ENCODE results near the gene UNC93A.
"Not testable (repeated sequence)": the region's sequence is repeated elsewhere in the genome, so short reads cannot be mapped to it uniquely, and the experiment has no call there.

UNC93A gene

DNA sequence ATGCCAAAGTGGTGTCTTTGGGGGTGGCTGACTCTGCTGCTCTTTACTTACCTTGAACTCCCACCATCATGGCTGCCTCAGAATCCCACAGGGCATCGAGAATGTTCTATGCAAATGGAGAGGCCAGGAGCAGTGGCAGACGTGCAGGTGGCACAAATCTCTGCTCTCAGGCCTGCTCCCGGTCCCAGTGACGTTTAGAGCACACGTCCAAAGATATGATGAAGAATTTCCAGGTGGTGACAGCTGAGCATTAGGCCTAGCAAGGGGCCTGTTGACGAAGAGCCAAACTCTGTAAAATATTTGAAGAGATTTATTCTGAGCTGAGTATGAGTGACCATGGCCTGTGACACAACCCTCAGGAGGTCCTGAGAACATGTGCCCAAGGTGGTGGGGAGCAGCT, 19.0 kb upstream of the UNC93A start:
- no peak for FAIRE-seq

DNA sequence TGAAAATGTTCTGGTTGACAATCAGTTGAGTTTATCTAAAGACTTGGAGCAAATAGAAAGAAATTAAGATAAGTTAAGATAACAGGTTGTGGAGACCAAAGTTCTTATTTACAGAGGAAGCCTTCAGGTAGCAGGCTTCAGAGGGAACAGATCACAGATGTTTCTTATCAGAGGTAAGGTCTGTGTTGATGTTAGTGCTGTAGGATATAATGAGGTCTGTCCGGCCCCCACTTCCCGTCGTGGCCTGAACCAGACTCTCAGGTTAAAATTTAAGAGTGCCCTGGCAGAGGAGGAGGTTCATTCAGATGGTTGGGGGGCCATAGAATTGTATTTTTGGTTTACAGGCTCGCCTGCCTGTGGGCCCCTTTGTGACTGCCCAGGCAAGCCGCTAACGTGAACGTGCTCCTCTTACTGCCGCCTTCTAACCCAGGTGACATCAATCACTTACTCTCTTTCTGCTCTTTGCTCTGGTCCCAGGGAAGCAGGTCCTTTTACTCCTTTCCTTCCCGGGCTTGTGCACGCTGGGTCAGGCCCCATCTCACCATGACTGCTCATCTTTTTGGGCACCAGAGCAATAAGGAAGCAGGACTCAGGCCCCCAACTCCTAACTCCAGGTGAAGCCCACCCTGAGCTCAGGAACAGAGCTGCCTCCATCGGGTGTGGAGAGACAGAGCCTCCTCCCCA, 18.3 kb upstream of the UNC93A start:
- no peak for FAIRE-seq

DNA sequence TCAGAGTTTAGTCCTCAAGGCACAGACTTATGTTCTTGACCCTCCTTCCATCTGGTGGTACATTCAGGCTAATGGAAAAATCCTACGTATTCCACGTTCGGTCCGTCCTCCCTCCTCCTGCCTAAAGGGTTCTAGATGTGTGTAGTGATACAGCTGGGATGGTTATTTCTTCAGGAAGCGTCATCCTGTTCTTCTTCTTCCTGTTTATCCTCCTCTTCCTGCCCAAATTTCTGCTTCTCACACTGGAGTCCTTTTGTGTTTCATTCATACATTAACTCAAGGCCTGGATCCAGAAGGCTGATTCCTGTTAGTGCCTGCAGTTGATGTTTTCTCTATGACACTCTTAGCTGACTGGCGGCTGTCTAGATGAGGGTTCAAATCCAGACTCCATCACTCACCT, 16.8 kb upstream of the UNC93A start:
- FAIRE-seq, result no peak

DNA sequence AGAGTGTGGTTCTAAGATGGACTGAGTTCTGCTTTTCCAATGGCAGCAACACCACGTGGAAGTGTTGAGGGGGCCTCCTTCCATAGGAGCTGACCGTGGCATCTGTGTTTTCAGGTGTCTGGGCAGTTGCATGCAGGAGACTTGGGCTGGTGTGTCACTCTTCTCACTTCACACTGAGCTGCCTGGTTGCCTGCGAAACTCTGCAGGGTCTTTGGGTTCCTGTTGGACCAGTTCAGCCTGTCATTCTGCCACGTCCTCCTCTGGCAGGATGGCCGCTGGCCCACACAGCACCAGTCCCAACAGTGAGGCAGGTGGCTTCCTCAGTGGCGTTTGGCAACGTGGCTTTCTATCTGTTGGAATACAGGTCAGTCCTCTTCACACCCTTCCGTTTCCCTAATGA, 16.1 kb upstream of the UNC93A start:
- FAIRE-seq, result no peak

DNA sequence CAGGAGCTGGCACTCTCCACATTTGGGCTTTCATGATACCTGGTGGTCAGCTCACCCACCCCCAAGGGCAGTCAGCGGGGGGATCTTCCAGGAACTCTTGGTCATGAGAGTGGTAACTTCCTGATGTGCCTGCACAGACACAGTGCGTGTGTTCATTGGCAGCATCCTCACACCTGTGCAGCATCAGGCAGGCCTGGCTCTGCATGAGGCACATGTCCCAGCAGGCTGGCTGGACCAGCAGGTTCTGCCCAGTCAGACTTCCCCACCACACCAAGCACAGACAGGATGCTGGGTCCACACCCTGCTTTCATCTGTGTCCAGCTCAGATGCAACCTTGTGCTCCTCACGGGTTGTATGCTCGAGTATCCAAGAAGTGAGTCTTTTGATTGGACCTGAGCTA, 15.7 kb upstream of the UNC93A start:
- FAIRE-seq, result no peak

DNA sequence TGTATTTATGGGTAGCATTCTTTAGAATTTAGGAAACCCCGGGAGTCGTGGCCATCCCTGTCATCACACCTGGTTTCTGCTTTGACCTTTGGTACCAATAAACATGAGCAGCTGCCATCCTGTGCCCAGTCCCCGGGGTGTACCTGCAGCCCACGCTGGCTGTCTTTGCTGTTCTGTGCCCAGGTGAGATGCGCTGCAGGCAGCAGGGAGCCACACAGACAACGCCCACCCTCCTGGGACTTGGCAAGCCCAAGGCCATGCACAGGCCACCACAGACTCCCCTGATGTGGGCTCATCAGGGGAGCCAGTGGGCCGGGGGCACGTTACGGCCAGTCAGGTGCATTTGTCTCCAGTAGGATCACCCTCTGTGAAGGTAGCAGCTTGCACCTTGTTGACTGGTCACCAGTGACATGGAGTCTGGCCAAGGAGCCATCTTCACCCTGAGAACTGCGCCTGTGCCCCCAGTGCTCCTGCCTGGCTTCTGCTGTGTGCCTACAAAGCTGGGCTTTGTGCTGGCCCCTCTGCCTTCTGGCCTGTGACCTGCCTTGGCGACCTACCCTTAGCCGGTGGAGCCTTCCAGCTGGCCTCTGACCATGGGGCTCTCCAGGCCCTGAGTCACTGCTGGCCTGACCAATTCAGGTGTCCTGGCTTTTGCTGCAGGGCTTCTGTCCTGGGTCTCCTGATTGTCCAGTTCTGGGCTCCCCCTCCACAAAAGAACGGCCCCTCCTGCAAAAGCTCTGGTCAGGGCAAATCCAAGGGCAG, 14.2 kb upstream of the UNC93A start:
- FAIRE-seq, result no peak

DNA sequence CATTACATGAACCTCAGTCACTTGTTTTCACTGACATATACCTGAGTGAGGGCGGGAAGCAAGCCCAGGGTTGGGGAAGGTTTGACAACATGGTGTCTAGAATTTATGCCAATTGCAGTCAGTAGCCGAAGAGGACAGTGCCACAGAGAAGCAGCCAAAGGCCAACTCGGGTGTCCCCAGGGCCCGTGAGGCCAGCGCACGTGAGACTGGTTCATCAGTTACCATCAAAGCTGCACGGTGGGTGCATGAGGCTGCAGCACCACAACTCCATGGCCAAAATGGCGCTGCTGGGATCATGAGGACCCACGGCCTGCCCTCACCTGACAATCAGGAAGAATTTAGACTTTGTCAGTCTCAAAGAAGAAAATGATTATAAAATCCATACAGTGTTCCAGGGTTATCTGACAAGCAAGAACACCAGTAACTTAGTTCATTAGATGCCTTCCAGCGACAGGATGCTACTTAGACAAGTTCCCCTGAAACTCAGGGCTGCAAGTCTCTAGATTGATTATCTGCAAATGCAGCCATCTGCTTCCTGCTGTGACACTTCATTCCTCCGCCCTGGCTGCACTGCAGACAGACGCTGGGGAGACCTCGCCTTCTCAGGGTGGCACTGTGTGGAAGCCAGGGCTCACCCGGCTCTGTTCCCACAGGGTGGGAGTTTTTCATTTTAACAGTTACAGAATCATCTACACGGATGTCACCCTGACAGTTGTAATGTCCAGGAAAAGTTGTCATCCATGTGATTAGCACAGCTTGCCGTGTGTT, 12.8 kb upstream of the UNC93A start:
- FAIRE-seq, result not testable (repeated sequence)

DNA sequence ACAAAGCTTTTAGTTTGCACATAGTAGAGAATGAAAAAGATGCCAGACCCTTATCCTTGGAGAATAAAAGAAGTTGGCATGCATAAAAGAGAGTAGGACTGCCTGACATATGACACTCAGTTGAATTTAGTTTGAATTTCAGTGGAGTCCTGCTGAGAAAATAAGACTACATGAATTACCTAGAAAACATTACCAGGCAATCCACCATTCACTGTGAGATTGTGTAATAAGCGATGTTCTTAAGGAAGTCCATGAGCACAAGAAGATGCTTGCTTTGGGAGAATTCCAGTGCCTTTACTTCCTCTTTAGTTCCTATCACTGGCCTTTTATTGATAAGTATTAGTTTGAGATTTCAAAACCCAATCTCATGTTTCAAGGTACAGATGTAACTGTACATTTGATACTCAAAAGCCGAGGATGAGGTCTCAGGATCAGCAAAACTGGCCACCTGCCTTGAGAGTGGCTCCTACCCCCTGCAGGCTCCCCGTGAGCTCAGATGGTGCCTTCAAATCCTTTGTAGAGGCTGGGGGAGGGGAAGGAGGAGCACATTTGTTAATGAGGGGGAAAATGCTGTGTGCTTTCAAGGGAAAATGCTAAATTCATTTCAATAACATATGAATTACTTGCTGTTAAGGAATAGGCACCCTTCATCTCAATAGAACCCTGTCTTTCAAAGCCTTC, 11.2 kb upstream of the UNC93A start:
- FAIRE-seq, result no peak

DNA sequence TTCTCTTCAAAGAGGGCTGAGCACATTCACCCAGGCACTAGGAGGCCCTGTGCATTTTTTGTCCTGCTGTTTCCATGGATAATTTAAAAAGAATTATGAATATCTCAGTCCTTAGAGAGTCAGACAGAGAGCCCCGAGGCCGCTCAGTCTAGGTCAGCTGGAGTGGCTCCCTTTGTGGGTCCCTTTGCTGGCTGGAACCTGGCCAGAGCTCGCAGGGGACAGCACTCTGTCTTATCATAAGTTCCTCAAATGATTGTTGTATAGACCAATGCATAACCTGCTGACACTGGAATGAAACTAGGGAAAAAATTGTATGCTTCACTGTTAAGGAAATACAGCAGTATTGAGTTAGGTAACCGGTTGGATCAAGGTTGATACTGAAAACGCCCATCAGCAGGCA, 10.6 kb upstream of the UNC93A start:
- not testable (repeated sequence) for FAIRE-seq

DNA sequence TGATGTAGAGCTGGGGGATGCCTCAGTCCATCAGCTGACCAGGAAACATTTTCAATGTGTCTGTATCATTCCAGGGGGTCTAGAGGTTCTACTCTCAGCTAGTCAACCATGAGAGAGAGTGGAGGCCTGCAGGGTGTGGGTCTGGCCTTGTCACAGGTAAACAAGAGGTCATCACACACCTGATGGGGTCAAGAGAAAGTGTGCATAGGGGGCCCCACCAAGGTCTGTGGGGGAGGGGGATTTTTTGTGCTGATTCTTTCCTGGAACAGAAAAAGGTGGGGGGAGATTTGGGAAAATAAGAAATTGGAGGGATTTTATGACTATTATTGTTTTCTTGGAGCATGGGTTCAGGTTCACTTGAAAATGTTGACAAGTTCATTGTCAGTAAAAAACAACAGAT, 8.9 kb upstream of the UNC93A start:
- no peak for FAIRE-seq

DNA sequence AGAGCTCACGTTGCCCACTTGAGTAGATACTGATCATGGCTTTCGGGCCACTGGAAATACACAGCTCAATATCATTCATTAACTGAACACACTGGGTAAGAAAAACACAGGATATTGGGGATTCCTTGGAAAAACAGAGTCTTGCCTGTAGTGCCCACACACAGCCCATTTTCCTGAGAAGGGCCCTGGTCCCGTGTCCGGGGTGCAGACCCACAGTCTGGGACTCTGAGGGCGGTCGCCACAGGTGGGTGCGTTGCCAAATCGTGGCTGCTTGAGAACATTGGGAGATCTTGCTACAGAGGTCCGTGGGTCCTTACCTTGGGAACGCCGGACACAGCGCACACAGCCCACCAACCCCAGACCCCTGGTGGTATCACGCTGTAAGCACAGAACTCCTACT, 6.5 kb upstream of the UNC93A start:
- not testable (repeated sequence) for FAIRE-seq

DNA sequence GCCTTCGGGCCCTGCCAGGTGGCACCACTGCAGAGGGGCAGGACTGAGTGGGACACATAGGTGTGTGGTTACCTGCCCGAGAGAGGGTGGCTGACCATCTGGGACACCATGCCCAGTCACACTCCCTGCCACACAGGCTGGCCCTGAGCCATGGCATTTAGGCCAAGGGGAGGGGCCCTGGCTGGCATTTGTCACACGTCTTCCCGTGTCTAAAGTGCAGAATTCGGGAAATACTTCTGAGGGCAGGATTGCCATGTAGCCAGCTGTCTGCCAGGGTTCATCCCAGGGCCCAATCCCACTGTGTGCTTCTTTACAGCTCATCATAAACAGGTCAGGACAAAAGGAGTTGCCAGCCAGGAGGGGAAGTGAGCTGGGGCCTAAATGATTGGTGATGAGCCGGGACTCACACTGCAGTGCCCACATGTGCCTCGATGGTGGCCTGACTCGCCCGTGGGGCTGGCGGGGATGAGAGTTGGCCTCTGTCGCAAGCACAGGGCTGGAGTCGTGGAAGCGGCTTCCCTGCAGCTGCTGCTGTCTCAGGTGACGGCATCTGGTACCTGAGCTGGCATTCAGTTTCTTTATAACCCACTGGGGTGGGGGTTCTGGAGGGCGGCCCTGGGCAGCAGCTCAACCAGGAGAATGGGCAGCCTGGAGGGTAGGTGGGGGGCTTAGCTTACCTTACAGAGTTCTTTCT, 5.9 kb upstream of the UNC93A start:
- no peak for FAIRE-seq

DNA sequence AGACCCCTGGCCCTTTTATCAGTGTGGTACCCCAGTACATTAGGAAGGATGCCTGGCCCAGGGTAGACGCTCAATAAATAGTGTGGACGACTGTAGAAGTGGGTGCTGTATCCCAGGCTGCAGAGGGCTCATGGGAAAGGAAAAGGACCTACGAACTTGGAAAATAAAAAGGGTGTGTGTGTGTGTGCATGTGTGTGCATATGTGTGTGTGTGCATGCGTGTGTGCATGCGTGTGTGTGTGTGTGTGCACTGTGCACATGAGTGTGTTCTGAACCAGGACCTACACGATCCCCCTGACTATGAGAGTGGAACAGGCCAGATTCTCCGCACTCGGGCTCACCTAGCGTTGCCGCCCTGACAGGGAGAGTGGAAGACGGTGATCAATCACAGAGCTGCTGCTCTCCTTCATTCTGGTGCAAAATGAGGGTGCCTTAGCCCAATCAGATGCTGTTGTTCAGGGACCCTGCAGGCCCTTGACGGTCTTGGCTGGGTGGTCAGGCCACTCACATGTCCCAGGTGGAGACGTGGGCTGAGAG, 3.5 kb upstream of the UNC93A start:
- no peak for FAIRE-seq

DNA sequence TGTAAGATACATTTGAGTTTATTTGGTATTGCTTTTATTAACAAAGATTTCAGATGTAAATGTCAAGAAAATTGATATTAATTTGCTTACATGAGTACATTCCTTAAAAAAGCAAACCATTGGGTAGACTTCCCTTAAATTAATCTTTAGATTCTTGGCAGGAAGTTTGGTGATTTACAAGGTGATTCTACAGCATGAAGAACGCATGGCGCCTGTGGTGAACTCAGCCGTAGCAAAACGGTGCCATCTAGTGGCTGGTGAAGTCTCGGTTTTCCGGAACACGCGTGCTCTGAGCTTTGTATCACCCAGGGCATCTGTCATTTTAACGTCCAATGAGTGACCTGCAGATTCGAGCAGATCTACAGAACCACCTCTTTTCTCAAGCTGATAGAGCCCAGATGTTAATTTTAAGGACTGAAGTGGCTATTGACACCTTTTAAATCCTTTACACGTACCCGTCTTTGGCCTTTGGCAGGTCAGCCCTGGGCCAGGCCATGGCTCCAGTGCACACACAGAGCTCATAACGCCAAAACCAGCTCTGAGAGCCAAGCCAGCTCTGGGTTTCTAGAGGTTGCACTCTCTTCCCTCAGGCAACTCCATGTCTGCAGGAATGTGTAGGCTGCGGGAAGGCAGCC, 2.4 kb upstream of the UNC93A start:
- FAIRE-seq, result peak; percentile 97

DNA sequence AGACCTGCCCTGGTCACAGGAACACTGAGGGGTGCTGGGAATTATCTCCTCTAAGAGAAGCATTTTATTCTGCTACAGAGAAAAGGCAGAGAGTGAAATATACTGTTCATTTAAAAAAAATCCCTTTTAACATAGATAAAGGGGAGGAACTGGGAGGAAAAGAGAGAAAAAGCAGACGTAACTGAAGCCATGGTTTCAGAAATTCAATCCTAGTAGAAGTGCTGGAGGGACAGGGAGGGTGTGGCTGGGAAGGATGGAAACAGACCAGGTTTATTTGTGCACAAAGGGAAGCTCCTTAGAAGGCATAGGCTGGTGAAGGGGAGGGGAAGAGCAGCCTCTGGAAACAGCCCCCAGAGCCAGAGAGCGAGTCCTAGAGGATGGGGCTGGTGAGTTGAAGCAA, 1.8 kb upstream of the UNC93A start:
- FAIRE-seq, result not testable (repeated sequence)

DNA sequence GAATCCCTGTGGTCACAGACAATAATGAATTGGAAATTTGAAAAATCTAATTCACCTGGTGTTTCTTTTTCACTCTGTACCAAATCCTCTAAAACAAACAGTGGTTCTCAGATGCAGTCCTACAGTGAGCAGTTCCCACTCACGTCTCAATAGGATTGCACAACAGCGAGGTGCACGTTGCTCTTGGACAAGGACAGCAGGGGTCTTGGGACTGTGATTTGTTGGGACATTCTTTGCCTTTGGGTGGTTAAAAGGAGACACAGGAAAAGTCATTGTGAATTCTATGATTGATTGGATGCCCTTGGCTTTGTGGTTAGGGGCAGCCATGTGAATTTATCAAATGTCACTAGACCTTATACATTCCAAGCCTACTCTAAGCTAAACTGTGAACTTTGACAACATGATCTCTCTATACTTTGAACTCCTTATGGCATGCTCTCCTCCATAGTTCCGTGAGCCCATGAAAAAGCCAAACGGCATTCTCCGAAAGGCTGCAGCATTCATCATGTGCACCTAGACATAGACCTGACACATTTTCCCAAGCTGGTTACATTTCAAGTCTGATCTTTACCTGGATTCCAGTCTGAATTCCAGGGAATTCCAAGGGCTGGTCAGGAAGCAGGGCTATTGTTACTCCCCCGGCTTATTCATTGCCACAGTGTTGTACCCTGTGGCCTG, 647 bp downstream of the UNC93A start:
- no peak for FAIRE-seq

DNA sequence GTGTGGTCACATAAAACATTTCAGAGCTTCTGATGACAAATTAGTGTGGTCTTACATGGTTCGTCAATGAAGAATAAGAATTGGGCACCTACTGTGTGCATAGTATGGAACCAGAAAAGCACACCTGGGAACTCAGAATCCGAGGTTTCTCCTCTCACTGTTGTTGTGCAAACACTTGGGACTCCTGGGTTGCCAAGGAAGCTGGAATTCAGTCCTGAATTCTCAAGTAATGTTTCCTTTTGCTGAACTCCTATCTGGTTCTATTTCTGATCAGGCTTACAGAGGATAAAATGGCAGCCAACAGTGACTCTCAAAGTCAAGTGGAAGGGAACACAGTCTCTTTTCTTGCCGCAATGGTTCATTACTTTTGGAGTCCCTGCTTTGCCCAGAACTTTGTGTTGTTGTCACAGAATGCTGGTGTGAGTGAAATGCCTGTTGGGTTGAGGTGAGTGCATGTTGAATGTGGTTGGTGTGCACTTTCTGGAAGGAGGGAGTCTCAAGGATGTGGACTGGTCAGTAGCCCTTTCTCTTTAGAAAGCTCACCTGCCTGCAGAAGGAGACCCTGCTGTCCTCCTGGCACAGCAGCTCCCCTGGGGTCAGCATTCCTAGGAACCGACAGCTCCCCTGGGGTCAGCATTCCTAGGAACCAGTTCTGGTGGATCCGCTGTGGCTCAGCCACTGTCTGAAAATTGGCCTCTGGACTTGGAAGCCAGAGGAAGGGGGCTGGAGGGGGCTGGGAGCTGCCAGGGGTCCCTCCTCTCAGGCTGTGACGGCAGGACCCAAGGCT, 1.4 kb downstream of the UNC93A start:
- no peak for FAIRE-seq

DNA sequence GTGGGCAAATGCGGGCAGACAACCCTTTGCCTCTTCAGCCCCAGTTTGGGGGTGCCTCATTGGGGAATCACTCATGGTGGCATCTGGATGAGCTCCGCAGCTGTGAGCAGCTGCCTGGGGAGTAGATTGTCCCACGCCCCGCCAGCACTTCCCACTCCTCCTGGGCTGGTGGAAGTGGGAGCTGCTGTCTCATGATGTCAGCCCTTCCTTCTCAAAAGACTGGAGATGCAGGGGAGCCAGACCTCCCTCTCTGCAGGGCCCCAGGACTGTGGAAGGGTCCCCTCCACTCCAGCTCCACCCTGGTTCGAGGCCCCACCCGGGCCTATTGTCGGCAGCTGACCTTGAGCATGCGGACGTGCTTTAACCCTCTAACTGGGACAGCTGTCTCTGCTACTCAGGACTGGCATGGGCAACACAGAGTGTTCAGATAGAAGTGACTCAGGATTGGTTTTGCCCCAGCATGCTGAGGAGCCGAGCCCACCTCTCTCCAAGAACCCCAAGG, 2.0 kb downstream of the UNC93A start:
- FAIRE-seq, result no peak

DNA sequence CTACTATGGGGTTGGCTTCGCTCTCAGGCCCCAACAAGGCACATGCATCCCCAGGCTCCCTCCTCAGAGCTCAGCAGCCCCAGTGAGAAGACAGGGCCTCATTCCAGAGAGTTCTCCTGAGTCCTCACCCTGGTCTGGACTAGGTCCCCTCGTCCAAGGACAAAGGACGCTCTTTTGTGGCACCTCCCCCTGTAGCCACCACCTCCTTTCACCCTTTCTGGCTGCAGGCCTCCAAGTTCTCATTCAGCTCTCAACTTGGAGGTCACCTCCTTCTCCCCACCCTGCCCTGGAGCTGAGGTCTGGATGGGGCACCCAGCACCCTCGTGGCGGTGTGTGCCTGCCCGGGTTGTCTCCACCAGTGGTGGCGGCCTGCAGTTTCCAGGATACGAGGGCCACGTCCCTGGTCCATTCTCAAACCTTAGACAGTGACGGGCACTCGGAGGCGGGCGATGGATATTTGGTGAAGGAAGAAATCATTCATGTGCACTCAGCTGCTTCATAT, 2.5 kb downstream of the UNC93A start:
- no peak for FAIRE-seq

DNA sequence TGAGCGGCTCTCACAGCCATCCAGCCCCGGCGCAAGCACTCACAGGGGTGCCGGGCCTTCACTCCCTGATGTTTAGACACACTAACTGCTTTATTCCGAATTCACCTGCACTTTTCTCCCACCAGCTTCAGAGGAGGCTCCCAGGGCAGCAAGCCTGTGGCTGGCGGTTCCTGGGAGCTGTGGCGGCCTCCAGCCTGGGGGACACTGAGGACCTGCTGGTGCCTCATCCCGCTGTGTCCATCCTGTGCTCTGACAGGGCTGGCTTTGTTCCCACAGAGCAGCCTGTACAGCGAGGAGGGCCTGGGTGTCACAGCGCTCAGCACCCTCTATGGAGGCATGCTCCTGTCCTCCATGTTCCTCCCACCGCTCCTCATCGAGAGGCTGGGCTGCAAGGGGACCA, 3.1 kb downstream of the UNC93A start:
- no peak for FAIRE-seq

Data from endometrium (tissue), 2 donors.